Prostate gland (tissue), 2 donors: ENCODE measurements around the gene PWWP2B.

ENCODE experiments used
- POLR2A ChIP-seq: fragments of 450-650 bp; IDR thresholded peaks from one replicate; pipeline ENCODE4 v1.6.1; 2016; ENCODE audit warnings: antibody characterized with exemption, mild to moderate bottlenecking
- POLR2AphosphoS5 ChIP-seq: sonication (generic); formaldehyde crosslinking; IDR thresholded peaks from one replicate; pipeline ENCODE4 v1.6.1; 2017; ENCODE audit warnings: antibody characterized with exemption
- TF ChIP-seq, protein P1 (sequence below), 4 experiments: fragments of 200-600 bp in 2 of 4; fragments of 450-650 bp in 2 of 4; sonication (generic) in 2 of 4; IDR thresholded peaks; 1 replicate in 3 of 4; 2 replicates in 1 of 4; pipeline ENCODE4 v1.5.1; 2016 to 2019; ENCODE audit warnings: antibody characterized with exemption in 4 of 4, mild to moderate bottlenecking in 2 of 4, moderate library complexity in 2 of 4

DNA sequence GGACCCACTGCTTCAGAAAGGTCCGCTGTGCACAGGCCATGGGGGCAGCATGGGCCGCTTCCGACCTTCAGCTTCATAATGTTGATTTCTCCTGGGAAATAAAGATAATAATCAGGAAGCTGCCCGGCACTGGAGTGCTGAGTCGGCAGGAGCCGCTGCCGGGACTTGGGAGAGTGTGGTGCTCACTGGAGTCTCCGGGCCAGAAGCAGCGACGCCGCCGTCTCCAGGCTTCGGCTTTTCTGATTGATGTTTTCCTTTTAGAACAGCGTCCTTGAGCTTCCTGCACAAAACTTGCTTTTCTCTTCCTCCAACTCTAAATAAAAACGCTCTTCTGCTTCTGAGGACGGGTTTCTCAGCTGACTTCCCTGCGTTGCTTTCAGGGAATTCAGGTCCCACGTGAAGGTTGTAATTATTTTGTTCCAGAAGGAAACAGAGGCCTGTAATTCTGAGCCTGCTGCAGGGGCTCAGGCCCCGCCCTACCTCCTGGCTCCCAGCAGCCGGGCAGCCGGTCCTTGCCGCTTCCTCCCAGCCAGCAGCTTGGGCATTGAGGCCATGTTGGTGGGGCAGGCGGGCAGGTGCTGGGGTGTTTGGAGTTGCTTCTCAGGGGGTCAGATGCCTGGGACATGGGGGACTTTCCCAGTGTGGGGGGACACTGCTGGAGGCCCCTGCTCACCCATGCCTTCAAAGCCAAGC lies 14.7 kb downstream of the PWWP2B start:
- TF ChIP-seq, protein P1, sequence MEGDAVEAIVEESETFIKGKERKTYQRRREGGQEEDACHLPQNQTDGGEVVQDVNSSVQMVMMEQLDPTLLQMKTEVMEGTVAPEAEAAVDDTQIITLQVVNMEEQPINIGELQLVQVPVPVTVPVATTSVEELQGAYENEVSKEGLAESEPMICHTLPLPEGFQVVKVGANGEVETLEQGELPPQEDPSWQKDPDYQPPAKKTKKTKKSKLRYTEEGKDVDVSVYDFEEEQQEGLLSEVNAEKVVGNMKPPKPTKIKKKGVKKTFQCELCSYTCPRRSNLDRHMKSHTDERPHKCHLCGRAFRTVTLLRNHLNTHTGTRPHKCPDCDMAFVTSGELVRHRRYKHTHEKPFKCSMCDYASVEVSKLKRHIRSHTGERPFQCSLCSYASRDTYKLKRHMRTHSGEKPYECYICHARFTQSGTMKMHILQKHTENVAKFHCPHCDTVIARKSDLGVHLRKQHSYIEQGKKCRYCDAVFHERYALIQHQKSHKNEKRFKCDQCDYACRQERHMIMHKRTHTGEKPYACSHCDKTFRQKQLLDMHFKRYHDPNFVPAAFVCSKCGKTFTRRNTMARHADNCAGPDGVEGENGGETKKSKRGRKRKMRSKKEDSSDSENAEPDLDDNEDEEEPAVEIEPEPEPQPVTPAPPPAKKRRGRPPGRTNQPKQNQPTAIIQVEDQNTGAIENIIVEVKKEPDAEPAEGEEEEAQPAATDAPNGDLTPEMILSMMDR (IDR thresholded peaks at IDR 0.05), result no peak
- TF ChIP-seq POLR2A (no peak), POLR2AphosphoS5 (peak; percentile 34)
